HepG2 (cell line): ENCODE measurements around the gene ITGA2. TPM values are rescaled to one million over a fixed set of nuclear protein-coding genes. Genes with fewer than 3 reads are reported as not detected.

Source experiments
- ARHGAP35 ChIP-seq: sonication (generic); formaldehyde crosslinking; IDR thresholded peaks from 2 replicates; pipeline ENCODE4 v1.9.0; 2022; ENCODE audit warnings: mild to moderate bottlenecking, inconsistent platforms, moderate library complexity, missing genetic modification reagents, borderline replicate concordance
- CSRNP2 ChIP-seq: sonication (generic); formaldehyde crosslinking; conservative IDR thresholded peaks from 2 replicates; pipeline ENCODE4 v1.8.0; 2022; ENCODE audit warnings: low read depth, missing genetic modification reagents
- ELF3 ChIP-seq: IDR thresholded peaks from 2 replicates; pipeline ENCODE4 v1.6.1; 2016; ENCODE audit warnings: missing genetic modification reagents, missing compliant biosample characterization
- HOXA3 ChIP-seq: sonication (generic); formaldehyde crosslinking; IDR thresholded peaks from 2 replicates; pipeline ENCODE4 v1.5.0; 2020; ENCODE audit warnings: missing genetic modification reagents
- KAT7 ChIP-seq: IDR thresholded peaks from 2 replicates; pipeline ENCODE4 v1.6.1; 2018; ENCODE audit warnings: borderline replicate concordance, missing compliant biosample characterization
- MTA1 ChIP-seq: sonication (generic); formaldehyde crosslinking; IDR thresholded peaks from 2 replicates; pipeline ENCODE4 v1.4.0; 2020; ENCODE audit warnings: missing genetic modification reagents, mild to moderate bottlenecking, borderline replicate concordance
- RBFOX2 ChIP-seq: fragments of 200-400 bp; formaldehyde crosslinking; IDR thresholded peaks from 2 replicates; pipeline ENCODE4 v1.6.1; 2017; ENCODE audit warnings: low read depth, mild to moderate bottlenecking, low read length
- RXRB ChIP-seq: IDR thresholded peaks from 2 replicates; pipeline ENCODE4 v1.6.1; 2016; ENCODE audit warnings: borderline replicate concordance, missing genetic modification reagents, missing compliant biosample characterization
- SETDB1 ChIP-seq: sonication (generic); formaldehyde crosslinking; IDR thresholded peaks from 2 replicates; pipeline ENCODE4 v1.5.1; 2020; ENCODE audit warnings: missing genetic modification reagents, mild to moderate bottlenecking, borderline replicate concordance
- TOPORS ChIP-seq: sonication (generic); formaldehyde crosslinking; IDR thresholded peaks from 2 replicates; pipeline ENCODE4 v1.8.0; 2023; ENCODE audit warnings: mild to moderate bottlenecking, missing genetic modification reagents
- ZMAT3 ChIP-seq: sonication (generic); formaldehyde crosslinking; conservative IDR thresholded peaks from 2 replicates; pipeline ENCODE4 v1.7.0; 2021; ENCODE audit warnings: missing genetic modification reagents
- ZNF205 ChIP-seq: IDR thresholded peaks from 2 replicates; pipeline ENCODE4 v1.6.1; 2018; ENCODE audit warnings: missing biosample characterization, missing genetic modification reagents
- ZNF225 ChIP-seq: sonication (generic); formaldehyde crosslinking; IDR thresholded peaks from 2 replicates; pipeline ENCODE4 v1.4.0; 2020; ENCODE audit warnings: mild to moderate bottlenecking, missing genetic modification reagents
- ZNF3 ChIP-seq: IDR thresholded peaks from 2 replicates; pipeline ENCODE4 v1.7.0; 2017; ENCODE audit warnings: inconsistent platforms
- ZNF451 ChIP-seq: sonication (generic); formaldehyde crosslinking; IDR thresholded peaks from 2 replicates; pipeline ENCODE4 v1.5.0; 2020; ENCODE audit warnings: mild to moderate bottlenecking, missing genetic modification reagents
- ZNF546 ChIP-seq: sonication (generic); formaldehyde crosslinking; conservative IDR thresholded peaks from 2 replicates; pipeline ENCODE4 v1.8.1; 2023; ENCODE audit warnings: mild to moderate bottlenecking, missing genetic modification reagents
- ZNF773 ChIP-seq: sonication (generic); formaldehyde crosslinking; IDR thresholded peaks from 2 replicates; pipeline ENCODE4 v1.4.0; 2020; ENCODE audit warnings: missing genetic modification reagents, borderline replicate concordance
- ZNF775 ChIP-seq: sonication (generic); formaldehyde crosslinking; IDR thresholded peaks from 2 replicates; pipeline ENCODE4 v1.4.0; 2020; ENCODE audit warnings: missing genetic modification reagents, mild to moderate bottlenecking, moderate library complexity, borderline replicate concordance
- ZNF784 ChIP-seq: sonication (generic); formaldehyde crosslinking; IDR thresholded peaks from 2 replicates; pipeline ENCODE4 v1.5.1; 2020; ENCODE audit warnings: missing genetic modification reagents, mild to moderate bottlenecking, borderline replicate concordance
- polyA plus RNA-seq, 8 experiments: library from polyadenylated mRNA; depleted of rRNA in 3 of 8; stranded (reverse) in 7 of 8; unstranded in 1 of 8; fragments of >200 nt; fragmentation: Illumina TruSeq in 4 of 8; extraction: Trizol in 4 of 8; gene quantifications; 2 replicates each; pipeline versions ENCODE4 v1.2.1 to v1.2.3, GENCODE V29; 2011 to 2016; ENCODE audit warnings: low read depth in 4 of 8, missing spikeins in 1 of 8, mixed read lengths in 1 of 8; ENCODE audit not compliant: insufficient read depth in 1 of 8
- total RNA-seq, 5 experiments: library from RNA; depleted of rRNA; stranded (reverse); fragments of >200 nt; fragmentation: Illumina TruSeq; extraction: Trizol; gene quantifications; 2 replicates each; pipeline ENCODE4 v1.2.3, GENCODE V29; 2016; ENCODE audit warnings: low read depth in 1 of 5
- TF ChIP-seq, protein P1 (sequence below): sonication (generic); formaldehyde crosslinking; IDR thresholded peaks from 2 replicates; pipeline ENCODE4 v1.4.0; 2020; ENCODE audit warnings: mild to moderate bottlenecking, missing genetic modification reagents, borderline replicate concordance

ITGA2 gene
- total and polyA plus RNA-seq, 2 of the 13 experiments (the other 11 are each of a cell fraction or from before 2014, with no cell fraction given) = 15.8 to 58.3 TPM

DNA sequence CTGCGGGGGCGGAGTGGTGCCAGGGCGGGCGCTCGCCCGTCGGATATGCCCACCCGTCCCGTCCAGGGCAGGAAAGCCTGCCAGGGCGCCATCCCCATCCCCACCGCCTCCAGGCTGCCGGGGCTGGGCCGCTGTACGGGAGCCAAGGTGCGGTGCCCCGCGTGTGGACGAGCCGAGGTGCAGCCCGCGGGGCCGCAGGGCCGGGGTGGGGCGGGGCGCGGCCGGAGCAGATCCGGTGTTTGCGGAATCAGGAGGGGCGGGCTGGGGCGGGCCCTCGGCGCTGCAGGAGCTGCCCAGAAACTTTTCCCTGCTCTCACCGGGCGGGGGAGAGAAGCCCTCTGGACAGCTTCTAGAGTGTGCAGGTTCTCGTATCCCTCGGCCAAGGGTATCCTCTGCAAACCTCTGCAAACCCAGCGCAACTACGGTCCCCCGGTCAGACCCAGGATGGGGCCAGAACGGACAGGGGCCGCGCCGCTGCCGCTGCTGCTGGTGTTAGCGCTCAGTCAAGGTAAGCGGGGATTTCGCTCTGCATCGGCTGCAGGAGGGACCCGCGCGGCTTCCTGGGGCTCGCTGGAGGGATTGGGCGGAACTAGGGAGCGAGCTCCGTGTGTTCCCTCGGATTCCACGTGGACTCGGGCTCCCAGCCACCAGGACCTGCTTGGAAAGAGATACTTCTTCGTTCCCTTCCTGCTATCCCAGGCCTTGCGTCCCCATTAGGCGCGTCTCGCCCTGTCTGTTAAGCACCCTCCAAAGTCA lies at the start of gene ITGA2 (continued):
- no peak for TF ChIP-seq ZNF3 (CRISPR knock-in tag)
- TF ChIP-seq ARHGAP35 (CRISPR knock-in tag) = no peak; the same call in none of the 2 replicates
- TF ChIP-seq ZNF546 (CRISPR knock-in tag) = 0 out of 2 replicates have a peak, but pooled peaks have one; percentile 40
- peak; percentile 74; the same call in 1 of the 2 replicates for TF ChIP-seq MTA1
- peak; percentile 94 for TF ChIP-seq RBFOX2
- peak; percentile 58; the same call in 1 of the 2 replicates for TF ChIP-seq ELF3 (CRISPR knock-in tag)
- no peak for TF ChIP-seq SETDB1
- TF ChIP-seq ZNF225 (CRISPR knock-in tag) = 0 out of 2 replicates have a peak, but pooled peaks have one; percentile 13
- 0 out of 2 replicates have a peak, but pooled peaks have one; percentile 75 for TF ChIP-seq ZNF775 (CRISPR knock-in tag)
- peak; percentile 79 for TF ChIP-seq ZMAT3 (CRISPR knock-in tag)
- TF ChIP-seq HOXA3 (CRISPR knock-in tag) = no peak
- peak; percentile 79; the same call in 1 of the 2 replicates for TF ChIP-seq KAT7 (CRISPR knock-in tag)
- no peak for TF ChIP-seq ZNF773 (CRISPR knock-in tag)
- TF ChIP-seq TOPORS (CRISPR knock-in tag) = no peak; the same call in 1 of the 2 replicates
- 0 out of 2 replicates have a peak, but pooled peaks have one; percentile 39 for TF ChIP-seq ZNF784 (CRISPR knock-in tag)
- no peak for TF ChIP-seq CSRNP2
- TF ChIP-seq RXRB (CRISPR knock-in tag) = no peak; the same call in 1 of the 2 replicates
- TF ChIP-seq ZNF205 = peak; percentile 66; the same call in 1 of the 2 replicates
- TF ChIP-seq, protein P1, sequence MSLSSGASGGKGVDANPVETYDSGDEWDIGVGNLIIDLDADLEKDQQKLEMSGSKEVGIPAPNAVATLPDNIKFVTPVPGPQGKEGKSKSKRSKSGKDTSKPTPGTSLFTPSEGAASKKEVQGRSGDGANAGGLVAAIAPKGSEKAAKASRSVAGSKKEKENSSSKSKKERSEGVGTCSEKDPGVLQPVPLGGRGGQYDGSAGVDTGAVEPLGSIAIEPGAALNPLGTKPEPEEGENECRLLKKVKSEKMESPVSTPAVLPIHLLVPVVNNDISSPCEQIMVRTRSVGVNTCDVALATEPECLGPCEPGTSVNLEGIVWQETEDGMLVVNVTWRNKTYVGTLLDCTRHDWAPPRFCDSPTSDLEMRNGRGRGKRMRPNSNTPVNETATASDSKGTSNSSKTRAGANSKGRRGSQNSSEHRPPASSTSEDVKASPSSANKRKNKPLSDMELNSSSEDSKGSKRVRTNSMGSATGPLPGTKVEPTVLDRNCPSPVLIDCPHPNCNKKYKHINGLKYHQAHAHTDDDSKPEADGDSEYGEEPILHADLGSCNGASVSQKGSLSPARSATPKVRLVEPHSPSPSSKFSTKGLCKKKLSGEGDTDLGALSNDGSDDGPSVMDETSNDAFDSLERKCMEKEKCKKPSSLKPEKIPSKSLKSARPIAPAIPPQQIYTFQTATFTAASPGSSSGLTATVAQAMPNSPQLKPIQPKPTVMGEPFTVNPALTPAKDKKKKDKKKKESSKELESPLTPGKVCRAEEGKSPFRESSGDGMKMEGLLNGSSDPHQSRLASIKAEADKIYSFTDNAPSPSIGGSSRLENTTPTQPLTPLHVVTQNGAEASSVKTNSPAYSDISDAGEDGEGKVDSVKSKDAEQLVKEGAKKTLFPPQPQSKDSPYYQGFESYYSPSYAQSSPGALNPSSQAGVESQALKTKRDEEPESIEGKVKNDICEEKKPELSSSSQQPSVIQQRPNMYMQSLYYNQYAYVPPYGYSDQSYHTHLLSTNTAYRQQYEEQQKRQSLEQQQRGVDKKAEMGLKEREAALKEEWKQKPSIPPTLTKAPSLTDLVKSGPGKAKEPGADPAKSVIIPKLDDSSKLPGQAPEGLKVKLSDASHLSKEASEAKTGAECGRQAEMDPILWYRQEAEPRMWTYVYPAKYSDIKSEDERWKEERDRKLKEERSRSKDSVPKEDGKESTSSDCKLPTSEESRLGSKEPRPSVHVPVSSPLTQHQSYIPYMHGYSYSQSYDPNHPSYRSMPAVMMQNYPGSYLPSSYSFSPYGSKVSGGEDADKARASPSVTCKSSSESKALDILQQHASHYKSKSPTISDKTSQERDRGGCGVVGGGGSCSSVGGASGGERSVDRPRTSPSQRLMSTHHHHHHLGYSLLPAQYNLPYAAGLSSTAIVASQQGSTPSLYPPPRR (CRISPR knock-in tag) = no peak
- TF ChIP-seq ZNF451 (CRISPR knock-in tag) = peak; percentile 66
